Neuron (in vitro differentiated cells): ENCODE measurements around the gene CDH13.

Experiments used
- H2AFZ ChIP-seq: one replicate; pipeline ENCODE4 v1.6.1; 2013; ENCODE audit warnings: low read depth, mild to moderate bottlenecking, inconsistent platforms, low read length, moderate library complexity
- H3K27me3 ChIP-seq: one replicate; pipeline ENCODE4 v1.6.1; 2013; ENCODE audit warnings: low read length; ENCODE audit not compliant: insufficient read depth
- H3K36me3 ChIP-seq: one replicate; pipeline ENCODE4 v1.6.1; 2013; ENCODE audit warnings: low read length; ENCODE audit not compliant: insufficient read depth
- H3K4me1 ChIP-seq: one replicate; pipeline ENCODE4 v1.6.1; 2013; ENCODE audit warnings: low read length; ENCODE audit not compliant: insufficient read depth
- H3K4me3 ChIP-seq: 2 replicates; pipeline ENCODE4 v1.5.1; 2013; ENCODE audit warnings: mild to moderate bottlenecking, low read length, moderate library complexity
- H3K9me3 ChIP-seq: one replicate; pipeline ENCODE4 v1.6.1; 2013; ENCODE audit warnings: low read length

CDH13 gene

DNA sequence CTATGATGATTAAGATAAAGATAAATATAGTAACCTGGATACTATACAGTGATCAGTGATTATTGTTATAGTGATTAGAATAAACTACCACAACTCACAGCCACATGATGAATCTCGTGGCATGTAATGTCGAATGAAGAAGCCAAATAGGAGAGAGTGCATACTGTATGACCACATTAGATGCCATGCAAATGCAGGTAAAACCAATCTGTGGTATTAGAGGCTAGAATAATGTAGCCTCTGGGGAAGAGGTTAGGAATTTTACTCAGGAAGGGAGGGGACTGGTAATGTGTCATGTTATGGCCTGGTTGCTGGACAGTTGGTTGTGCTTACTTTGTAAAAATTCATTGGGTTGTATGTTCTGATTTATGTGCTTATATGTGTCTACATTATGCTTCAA lies 402.7 kb downstream of the CDH13 start:
- H3K36me3 ChIP-seq = no peaks in the 10 kb centered on the region
- H3K27me3 ChIP-seq = no peaks in the 10 kb centered on the region
- H3K4me1 ChIP-seq = no peaks in the 10 kb centered on the region
- no peak overlapping the region for H2AFZ ChIP-seq
- H3K9me3 ChIP-seq = no peaks in the 10 kb centered on the region
- H3K4me3 ChIP-seq = no peak overlapping the region

DNA sequence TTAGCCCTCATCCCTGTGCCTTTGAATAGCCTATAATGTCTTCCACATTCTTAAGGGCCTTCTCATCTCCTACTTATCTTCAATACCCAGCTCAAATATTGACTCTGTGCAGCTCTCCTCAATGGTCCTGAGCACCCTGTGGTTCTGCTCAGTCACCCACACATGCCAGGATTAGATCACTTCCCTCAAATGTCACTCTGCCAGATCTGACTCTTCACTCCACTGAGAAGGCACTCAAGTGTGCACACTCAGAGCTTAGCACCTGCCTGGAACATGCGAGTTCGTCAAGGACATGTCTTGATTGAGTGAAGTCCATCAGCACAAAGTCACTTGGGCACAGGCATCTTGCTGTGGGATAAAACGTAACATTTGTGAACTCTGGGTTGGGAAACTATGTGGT lies 404.8 kb downstream of the CDH13 start:
- Histone ChIP-seq H3K27me3 (no peaks in the 10 kb centered on the region), H3K9me3 (no peaks in the 10 kb centered on the region), H3K4me1 (no peaks in the 10 kb centered on the region), H3K4me3 (no peak overlapping the region), H2AFZ (no peak overlapping the region), H3K36me3 (no peaks in the 10 kb centered on the region)

DNA sequence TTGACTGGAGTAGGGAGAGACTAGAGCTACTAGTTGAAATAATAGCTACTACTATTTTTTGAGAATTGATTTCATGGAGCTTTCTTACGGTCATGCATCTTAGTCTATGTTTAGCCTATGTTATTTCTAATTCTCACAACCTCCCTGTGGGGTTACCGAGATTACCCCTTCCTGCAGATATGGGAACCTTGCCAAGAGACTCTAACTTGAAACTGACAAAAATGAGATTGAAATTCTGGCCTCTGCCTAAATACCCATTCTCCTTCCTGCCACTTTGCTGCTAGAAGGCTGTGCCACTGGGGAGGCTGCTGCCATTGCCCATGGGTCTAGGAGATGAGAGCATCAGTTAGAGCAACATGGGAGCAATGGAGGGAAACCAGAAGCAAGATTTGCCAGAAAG lies 410.3 kb downstream of the CDH13 start:
- no peaks in the 10 kb centered on the region for H3K36me3 ChIP-seq
- H3K4me1 ChIP-seq = no peaks in the 10 kb centered on the region
- no peak overlapping the region for H2AFZ ChIP-seq
- H3K9me3 ChIP-seq = no peaks in the 10 kb centered on the region
- H3K4me3 ChIP-seq = no peak overlapping the region
- no peaks in the 10 kb centered on the region for H3K27me3 ChIP-seq

DNA sequence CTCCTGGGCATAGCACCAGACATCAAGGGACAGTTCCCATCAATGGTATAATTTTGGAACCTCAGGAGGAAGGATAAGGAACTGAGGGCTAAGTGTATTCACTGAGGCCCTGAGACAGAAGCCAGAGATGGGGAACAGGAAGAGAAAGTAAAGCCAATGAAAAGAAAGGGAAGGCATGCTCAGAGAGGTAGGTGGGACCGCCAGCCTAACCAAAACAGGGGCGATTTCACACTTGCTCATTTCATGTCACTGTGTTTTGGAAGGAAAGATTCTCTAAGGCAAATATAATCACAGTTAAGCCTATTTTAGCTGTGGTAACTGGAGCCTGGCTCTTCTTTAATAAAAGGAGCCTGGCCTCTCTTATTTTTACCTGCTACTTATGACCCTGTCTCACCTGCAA lies 411.1 kb downstream of the CDH13 start:
- no peaks in the 10 kb centered on the region for H3K4me1 ChIP-seq

DNA sequence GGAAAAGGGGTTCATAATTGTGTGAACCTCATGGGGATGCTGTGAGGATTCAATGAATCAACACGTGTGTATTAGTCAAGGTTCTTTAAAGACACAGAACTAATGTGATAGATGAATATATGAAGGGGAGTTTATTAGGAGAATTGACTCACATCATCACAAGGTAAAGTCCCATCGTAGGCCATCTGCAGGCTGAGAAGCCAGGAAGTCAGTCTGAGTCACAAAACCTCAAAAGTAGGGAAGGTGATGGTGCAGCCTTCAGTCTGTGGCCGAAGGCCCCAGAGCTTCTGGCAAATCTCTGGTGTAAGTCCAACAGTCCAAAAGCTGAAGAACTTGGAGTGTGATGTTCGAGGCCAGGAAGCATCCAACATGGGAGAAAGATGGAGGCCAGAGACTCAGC lies 413.4 kb downstream of the CDH13 start:
- no peaks in the 10 kb centered on the region for H3K9me3 ChIP-seq
- no peak overlapping the region for H3K4me3 ChIP-seq
- no peaks in the 10 kb centered on the region for H3K27me3 ChIP-seq
- H2AFZ ChIP-seq = no peak overlapping the region
- H3K36me3 ChIP-seq = no peaks in the 10 kb centered on the region
- H3K4me1 ChIP-seq = no peaks in the 10 kb centered on the region

More for the DNA sequence above, 411.1 kb downstream of the CDH13 start:
- no peak overlapping the region for H3K4me3 ChIP-seq
- no peaks in the 10 kb centered on the region for H3K9me3 ChIP-seq
- H3K27me3 ChIP-seq = no peaks in the 10 kb centered on the region
- no peak overlapping the region for H2AFZ ChIP-seq
- H3K36me3 ChIP-seq = no peaks in the 10 kb centered on the region

DNA sequence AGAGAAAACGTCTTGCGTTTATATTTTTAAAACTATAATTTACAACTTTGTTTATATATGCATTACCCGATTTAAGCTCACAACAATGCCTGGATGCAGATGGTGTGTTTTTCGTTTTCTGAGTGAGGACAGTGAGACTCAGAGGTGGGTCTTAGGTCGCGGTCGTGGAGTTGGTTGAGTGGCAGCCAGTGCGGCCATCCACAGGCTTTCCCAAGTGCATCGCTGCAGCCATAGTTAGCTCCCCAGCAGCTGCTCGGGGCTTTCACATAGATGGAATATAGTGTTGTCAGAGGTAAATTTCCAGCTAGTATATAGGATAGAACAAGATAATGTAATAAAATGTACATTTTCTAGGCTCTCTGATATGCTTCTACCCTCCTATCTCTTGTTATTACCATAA lies 417.8 kb downstream of the CDH13 start:
- Histone ChIP-seq H3K4me3 (no peak overlapping the region), H2AFZ (no peak overlapping the region), H3K27me3 (no peaks in the 10 kb centered on the region), H3K36me3 (no peaks in the 10 kb centered on the region), H3K9me3 (no peaks in the 10 kb centered on the region), H3K4me1 (no peaks in the 10 kb centered on the region)

DNA sequence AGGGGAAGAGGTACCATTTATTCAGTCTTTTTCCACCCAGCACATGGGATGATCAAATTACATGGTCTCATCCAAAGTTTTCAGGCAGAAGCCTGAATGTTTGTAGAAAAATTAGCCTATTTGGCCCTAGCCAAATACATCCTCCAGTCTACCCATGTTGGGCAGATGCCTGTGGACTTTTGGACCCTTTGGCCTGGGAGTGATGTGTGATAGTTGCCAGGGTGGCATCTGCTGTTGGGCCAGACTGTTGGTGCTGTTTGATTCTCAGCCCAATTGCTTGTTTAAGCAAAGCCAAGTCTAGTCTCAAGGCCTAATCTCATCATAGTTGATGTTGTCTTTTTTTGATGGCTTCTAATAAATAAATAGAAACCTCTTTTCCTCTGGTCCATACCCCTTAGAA lies 419.0 kb downstream of the CDH13 start:
- no peaks in the 10 kb centered on the region for H3K9me3 ChIP-seq
- no peak overlapping the region for H2AFZ ChIP-seq
- H3K4me3 ChIP-seq = no peak overlapping the region
- no peaks in the 10 kb centered on the region for H3K4me1 ChIP-seq
- no peaks in the 10 kb centered on the region for H3K27me3 ChIP-seq
- no peaks in the 10 kb centered on the region for H3K36me3 ChIP-seq

DNA sequence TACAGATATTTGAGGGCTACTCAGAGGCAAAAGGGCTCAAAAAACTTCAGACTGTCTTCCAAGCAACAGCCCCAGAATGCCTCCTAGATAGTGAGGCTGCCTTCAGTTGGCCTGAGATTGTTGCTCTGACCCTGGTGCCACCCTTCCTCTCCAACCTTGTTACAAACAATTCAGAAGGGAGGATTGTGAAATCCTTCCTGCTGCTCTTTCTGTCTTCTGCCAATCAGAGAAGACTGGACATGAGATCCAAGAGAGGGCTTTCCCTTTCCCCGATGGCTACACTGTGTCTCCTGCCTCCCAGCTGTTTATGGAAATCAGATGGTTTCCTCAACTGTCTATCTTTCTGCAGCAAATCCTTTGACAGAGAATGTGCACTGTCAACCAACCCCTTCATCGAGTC lies 419.9 kb downstream of the CDH13 start:
- Histone ChIP-seq H3K36me3 (no peaks in the 10 kb centered on the region), H3K4me1 (no peaks in the 10 kb centered on the region), H3K9me3 (no peaks in the 10 kb centered on the region), H3K27me3 (no peaks in the 10 kb centered on the region), H2AFZ (no peak overlapping the region), H3K4me3 (no peak overlapping the region)

DNA sequence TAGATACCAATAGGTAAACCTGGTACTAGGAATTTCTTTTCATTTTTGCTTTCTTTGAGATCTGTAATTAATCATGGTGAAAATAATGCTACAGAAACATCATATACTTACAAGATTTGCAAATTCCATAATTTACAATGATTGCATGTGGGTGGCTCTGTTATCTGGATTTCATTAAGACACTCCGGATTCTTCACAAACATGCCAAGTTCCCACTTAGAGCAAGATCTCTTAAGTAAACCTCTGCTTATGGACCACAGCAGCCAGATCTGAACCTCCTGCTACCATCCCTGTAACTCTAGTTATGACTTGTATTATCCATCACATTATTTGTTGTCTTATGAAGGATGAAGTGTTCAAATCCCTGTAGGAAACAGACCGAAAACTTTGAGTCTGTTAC lies 424.7 kb downstream of the CDH13 start:
- Histone ChIP-seq H3K4me3 (no peak overlapping the region), H3K36me3 (no peaks in the 10 kb centered on the region), H3K27me3 (no peaks in the 10 kb centered on the region), H3K9me3 (no peaks in the 10 kb centered on the region), H2AFZ (no peak overlapping the region), H3K4me1 (no peaks in the 10 kb centered on the region)

DNA sequence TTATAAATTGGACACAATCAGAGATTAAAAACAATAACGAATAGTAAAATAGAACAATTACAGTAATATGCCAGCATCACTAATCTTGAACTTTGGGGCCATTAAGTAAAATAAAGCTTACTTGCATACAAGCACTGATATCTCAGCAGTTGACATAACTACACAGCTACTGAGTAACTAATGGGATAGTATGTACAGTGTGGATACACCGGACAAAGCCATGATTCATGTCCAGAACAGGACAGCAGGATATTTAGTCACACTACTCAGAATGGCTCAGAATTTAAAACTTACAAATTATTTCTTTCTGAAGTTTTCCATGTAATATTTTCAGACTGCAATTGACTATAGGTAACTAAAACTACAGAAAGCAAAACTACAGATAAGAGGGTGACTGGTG lies 427.5 kb downstream of the CDH13 start:
- H3K36me3 ChIP-seq = no peaks in the 10 kb centered on the region
- H3K4me3 ChIP-seq = no peak overlapping the region
- no peaks in the 10 kb centered on the region for H3K9me3 ChIP-seq

DNA sequence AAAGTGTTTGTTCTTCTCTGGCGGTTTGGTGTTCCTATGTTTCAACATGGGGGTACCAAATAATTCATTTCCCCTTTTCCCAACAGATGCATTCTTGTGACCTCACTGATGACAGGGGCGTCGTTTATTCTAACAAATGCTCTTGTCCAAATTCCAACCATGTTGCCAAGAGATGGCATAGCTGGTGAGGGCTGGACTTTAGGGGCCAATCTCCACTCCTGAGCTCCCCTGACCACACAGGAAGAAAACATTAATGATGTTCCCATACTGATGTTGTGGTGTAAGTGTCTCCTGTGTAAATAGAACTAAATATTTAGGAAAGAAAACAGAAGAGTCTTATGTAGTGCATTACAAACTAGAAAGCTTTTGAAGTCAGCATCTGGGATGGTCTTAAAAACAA lies 431.6 kb downstream of the CDH13 start:
- Histone ChIP-seq H3K36me3 (no peaks in the 10 kb centered on the region), H3K27me3 (no peaks in the 10 kb centered on the region), H3K4me3 (no peak overlapping the region), H3K4me1 (peaks cover 2% of the 10 kb centered on the region), H2AFZ (no peak overlapping the region), H3K9me3 (no peaks in the 10 kb centered on the region)

More for the DNA sequence above, 427.5 kb downstream of the CDH13 start:
- H3K4me1 ChIP-seq = peaks cover 2% of the 10 kb centered on the region
- H2AFZ ChIP-seq = no peak overlapping the region
- H3K27me3 ChIP-seq = no peaks in the 10 kb centered on the region

DNA sequence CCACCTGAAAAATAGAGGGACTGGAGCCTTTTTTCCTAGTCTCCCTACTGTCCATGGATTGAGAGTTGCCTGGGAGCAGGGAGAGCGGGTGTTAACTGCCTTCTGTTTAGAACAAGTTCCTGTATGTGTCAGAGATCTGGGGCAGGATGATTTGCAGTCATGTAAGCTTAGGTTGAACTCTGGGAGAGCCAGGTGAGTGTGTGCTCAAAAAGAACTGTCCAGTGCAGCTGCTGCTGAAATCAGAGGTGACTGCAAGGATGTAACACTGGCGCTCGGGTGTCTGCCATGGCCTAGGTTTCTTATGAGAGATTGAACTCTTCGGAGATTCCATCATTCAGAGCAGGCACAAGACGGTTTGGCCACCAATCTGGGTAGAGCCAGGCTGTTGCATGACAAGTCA lies 432.5 kb downstream of the CDH13 start:
- H3K27me3 ChIP-seq = no peaks in the 10 kb centered on the region
- H3K4me1 ChIP-seq = peaks cover 2% of the 10 kb centered on the region
- H3K9me3 ChIP-seq = no peaks in the 10 kb centered on the region
- no peaks in the 10 kb centered on the region for H3K36me3 ChIP-seq
- no peak overlapping the region for H2AFZ ChIP-seq
- H3K4me3 ChIP-seq = no peak overlapping the region

DNA sequence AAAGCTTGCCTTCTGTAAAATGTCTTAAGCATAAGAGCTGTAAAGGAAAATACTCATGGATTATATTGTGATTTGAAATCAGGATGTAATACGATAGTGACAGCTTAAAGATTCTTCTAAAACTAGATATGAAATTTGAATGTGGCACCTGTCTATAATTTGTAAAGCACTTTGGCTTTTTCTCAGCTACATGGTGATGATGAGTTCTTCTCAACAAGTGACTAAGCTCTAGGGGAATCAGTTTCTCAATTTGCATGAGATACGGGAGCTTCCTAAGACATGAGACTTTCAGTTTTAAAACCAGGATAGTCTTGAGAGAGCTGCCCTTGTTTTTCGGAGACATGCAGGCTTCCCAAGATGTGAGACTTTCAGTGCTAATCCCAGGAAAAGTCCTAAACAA lies 439.2 kb downstream of the CDH13 start:
- H3K4me1 ChIP-seq = no peaks in the 10 kb centered on the region
- H3K4me3 ChIP-seq = no peak overlapping the region
- no peaks in the 10 kb centered on the region for H3K27me3 ChIP-seq
- H2AFZ ChIP-seq = no peak overlapping the region
- no peaks in the 10 kb centered on the region for H3K9me3 ChIP-seq
- no peaks in the 10 kb centered on the region for H3K36me3 ChIP-seq

DNA sequence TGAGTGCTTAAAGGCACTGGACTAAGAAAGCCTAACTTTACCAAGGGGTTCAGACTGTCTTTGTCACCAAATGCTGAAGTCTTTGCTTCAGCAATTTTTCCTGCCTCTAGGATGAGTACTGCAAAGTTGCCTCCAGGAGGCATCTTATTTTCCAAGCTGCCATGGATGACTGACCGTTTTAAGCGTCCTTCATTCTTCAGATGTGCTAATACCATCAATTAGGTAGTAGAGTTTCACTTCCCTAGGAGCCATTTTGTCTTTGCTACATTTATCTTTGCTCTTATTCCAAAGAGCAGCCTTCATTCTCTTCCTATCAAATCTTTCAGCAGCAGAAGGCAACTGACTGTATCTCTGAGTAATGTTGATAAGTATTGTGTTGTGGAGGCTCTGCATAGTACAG lies 440.1 kb downstream of the CDH13 start:
- no peaks in the 10 kb centered on the region for H3K27me3 ChIP-seq
- H3K36me3 ChIP-seq = no peaks in the 10 kb centered on the region
- no peak overlapping the region for H2AFZ ChIP-seq
- H3K9me3 ChIP-seq = no peaks in the 10 kb centered on the region
- H3K4me1 ChIP-seq = no peaks in the 10 kb centered on the region
- H3K4me3 ChIP-seq = no peak overlapping the region
